ENCODE results near the gene PIGM.

PIGM gene

DNA sequence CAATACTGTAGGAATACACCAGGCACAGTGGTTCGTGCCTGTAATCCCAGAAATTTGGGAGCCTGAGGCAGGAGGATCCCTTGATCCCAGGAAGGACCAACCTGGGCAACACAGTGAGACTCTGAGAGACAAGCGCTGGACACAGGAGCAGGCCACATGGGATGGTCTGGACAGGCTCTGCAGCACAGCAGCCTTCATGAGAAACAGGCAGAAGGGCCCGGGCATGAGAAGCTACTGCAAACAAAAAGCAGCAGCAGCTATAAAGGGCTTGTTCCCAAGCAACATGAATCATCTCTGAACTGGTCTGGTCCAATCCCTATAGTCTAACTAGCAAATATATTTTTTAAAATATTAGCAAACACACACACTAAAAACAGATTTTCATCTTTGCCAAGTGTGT lies 42.2 kb downstream of the PIGM start:
- no peak for DNase-seq (ENCODE audit: low spot score)

DNA sequence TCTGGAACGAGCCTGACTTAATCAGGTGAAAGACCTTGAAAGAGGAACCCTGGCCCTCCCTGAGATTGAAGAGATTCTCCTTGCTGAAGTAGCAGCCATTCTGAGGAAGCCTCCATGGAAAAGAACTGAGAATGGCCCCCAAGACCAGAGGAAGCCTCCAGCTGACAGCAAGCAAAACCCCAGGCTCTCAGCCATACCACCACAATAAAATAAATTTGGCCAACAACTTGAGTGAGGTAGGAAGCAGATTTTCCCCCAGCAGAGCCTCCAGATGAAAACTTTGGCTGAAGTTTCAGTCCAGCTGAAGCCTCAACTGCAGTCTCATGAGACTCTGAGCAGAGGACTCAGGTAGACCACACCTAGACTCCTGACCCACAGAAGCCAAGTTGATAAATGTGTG lies 43.8 kb downstream of the PIGM start:
- DNase-seq (ENCODE audit: low spot score), result no peak

DNA sequence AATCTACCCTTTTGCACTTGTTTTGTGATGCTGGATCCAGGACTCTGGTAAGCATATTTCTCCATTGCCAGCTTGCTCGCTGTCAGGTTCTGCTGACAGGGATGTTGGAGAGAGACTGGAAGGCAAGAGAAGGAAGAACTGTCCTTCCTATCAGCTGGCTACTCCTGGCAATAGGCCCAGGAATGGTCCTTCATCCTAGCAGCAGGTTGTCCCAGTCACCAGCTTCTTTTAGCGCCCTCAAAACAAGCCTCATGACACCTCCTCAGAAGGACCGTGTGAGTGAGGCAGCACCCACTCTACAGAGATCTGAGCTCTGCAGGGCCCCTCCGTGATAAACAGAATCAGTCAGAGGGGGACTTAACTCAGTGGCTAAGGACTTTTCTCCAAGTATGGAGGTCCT lies 44.6 kb downstream of the PIGM start:
- no peak for DNase-seq (ENCODE audit: low spot score)

GRCh38 chr1:159986531-159986930 lies 45.3 kb downstream of the PIGM start:
- no peak for DNase-seq (ENCODE audit: low spot score)

DNA sequence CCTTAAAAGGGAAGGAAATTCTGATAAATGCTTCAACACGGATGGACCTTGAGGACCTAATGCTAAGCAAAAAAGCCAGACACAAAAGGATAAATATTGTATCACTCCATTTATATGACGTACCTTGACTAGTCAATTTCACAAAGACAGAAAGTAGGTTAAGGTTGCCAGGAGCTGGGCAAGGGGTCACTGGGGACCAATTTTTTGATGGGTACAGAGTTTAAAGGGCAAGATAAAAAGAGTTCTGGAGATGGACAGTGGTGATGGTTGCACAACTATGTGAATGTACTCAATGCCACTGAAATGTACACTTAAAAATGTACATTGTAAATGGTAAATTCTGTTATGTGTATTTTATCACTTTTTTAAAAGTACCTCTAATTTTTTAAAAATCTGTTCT lies 45.7 kb downstream of the PIGM start:
- DNase-seq (ENCODE audit: low spot score), result no peak

- no peak for DNase-seq (ENCODE audit: low spot score)
These were observed 46.3 kb downstream of the PIGM start for GRCh38 chr1:159985473-159985872.

DNA sequence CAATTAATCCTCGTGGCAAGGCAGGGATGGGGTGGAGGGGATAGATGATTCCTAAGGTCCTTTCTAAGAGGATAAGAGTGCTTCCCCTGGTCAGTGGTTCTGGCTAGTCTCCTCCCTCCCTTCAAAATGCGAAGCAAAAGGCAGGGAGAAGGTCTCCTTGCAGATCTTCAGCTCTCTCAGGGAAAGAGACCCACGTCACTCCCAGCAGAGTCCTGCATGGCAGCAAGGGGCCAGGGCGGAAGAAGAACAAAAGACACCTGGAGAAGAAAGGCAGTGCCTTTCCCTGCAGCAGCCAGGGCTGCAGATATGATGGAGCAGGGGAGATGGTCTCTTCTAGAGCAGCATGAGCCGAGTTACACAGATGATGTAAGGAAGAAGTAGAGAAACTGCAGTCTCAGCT lies 48.1 kb downstream of the PIGM start:
- DNase-seq (ENCODE audit: low spot score), result no peak

GRCh38 chr1:159982280-159982679 lies 49.5 kb downstream of the PIGM start:
- DNase-seq (ENCODE audit: low spot score), result no peak

- DNase-seq (ENCODE audit: low spot score), result no peak
These were observed 50.3 kb downstream of the PIGM start for GRCh38 chr1:159981351-159982055.

- DNase-seq (ENCODE audit: low spot score), result no peak
These were observed 51.0 kb downstream of the PIGM start for GRCh38 chr1:159980786-159981185.

DNA sequence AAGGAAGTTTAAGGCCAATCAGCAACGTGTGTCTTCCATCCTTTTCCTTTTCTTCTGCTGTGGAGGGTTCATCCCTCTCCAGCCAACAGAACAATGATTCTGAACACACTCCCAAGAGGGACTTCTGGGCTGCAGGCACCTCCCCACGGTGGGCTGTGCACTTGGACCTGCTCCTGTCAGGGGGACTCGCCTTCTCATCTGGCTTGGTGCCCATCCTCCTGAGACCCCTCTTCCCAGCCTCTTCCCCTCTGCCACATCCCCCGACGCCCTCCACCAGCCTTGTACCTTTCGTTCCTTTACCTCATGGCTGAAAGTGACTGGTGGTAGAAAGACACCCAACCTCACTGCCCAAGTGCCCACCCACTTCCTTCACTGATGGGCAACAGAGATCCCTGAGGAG lies 51.7 kb downstream of the PIGM start:
- DNase-seq (ENCODE audit: low spot score), result no peak

DNA sequence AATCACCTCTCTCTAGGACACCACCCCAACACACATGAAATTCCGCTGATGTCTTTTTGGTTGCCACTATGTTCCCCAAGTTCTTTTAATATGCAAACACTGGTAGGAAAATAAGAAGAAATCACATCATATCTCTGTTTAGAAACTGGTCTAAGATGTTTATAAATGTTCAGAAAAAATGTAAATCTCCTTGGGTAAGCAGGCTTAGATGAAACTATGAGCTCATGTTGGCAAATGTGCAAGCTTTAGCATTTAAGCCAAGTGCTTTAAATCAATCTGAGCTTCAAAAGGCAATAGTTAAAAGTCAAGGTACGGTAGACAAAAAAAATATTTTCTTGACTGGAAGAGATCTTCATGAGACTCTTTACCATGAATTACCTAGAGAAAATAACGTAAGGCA lies 52.5 kb downstream of the PIGM start:
- DNase-seq (ENCODE audit: low spot score), result no peak

DNA sequence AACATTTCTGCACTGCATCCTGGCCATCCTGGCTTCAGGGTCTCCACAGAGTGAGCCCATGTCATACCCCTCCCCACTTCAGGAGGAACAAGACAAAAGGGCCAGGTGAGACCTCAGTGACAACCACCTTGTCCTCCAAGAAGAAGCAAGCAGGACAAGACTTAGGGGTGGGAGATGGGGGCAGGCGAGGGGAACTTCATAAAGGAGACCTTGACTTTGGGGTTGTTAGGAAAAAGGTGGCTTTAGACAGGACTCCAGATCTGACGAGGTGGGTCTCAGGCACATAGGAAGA lies 53.7 kb downstream of the PIGM start:
- DNase-seq (ENCODE audit: low spot score), result no peak

DNA sequence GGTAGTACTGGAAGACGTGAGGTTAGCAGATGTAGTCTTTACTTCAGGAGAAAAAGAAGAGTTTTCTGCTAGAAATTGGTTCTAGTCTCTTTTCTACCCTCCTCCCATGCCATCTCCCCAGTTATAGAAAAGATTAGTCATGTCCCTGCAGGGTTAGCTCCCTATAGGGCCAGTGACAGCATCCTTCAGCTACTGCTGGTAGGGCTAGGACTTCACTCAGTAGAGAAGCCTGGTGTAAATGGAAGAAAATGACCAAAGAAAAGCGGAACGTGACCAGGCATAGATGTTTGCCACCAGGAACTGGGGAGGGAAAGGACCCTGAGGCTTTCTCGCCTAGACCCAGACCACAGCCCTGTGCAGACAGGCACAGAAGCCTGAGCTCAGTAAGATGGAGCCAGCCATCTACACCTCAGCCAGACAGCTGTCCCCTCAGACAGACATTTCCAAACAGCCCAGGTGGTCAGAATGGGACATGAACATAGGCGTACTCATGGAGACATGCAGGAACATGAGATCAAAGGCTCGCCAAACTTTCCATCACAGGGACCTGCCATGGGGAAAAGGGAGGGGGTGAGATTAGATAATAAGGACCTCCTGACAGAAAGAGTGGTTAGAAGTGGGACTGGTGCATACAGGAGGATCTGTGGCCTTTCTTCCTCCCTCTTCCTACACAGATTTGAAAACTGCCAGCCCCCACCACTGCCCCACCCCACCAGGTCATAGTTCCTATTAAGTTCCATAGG lies 54.3 kb downstream of the PIGM start:
- DNase-seq (ENCODE audit: low spot score), result no peak

Measured in hematopoietic multipotent progenitor cell treated with erythropoietin and hydrocortisone succinate and interleukin-3 and kit ligand, for 15 days (in vitro differentiated cells).